CD4-positive, alpha-beta T cell (primary cell): Measurements from ENCODE around the gene NEK5. TPM values are rescaled to one million over a fixed set of nuclear protein-coding genes. Genes with fewer than 3 reads are reported as not detected.

Experiments
- ATAC-seq: fragments of 200-7000 bp; cut with Tn5 transposase; one replicate; pipeline ENCODE4 v1.10.0; 2022; ENCODE audit warnings: mild to moderate bottlenecking; ENCODE audit not compliant: poor library complexity
- CTCF ChIA-PET: fragments of 350-600 bp; sonication (Branson Sonifier 250); formaldehyde crosslinking; loops from one replicate; lab custom pipeline; 2021; ENCODE audit warnings: antibody characterized with exemption, inconsistent platforms; lab: Charles Lee
- POLR2A ChIA-PET: fragments of 350-600 bp; sonication (Branson Sonifier 250); formaldehyde crosslinking; loops from one replicate; lab custom pipeline; 2021; ENCODE audit warnings: antibody characterized with exemption, inconsistent platforms; lab: Charles Lee
- DNase-seq, 14 experiments: peaks; one replicate each; pipeline ENCODE4 v3.0.0-alpha.2; 2013 to 2020; ENCODE audit warnings: mixed read lengths in 2 of 14
- H3K27ac ChIP-seq, 2 donors: one replicate each; pipeline versions ENCODE4 v1.5.1 to v1.7.0; 2013; ENCODE audit warnings: low read length in 2 of 2, low read depth in 1 of 2, mild to moderate bottlenecking in 1 of 2
- H3K27me3 ChIP-seq, 2 experiments: 1 replicate in 1 of 2; 2 replicates in 1 of 2; pipeline versions ENCODE4 v1.6.1 to v1.7.0; 2013; ENCODE audit warnings: low read length in 2 of 2, control low read depth in 1 of 2, mild to moderate bottlenecking in 1 of 2, moderate library complexity in 1 of 2; ENCODE audit not compliant: insufficient read depth in 2 of 2, control insufficient read depth in 1 of 2
- H3K36me3 ChIP-seq: one replicate; pipeline ENCODE4 v1.6.1; 2013; ENCODE audit warnings: low read length, control low read depth; ENCODE audit not compliant: insufficient read depth
- H3K4me1 ChIP-seq: one replicate; pipeline ENCODE4 v1.6.1; 2013; ENCODE audit warnings: low read length, control low read depth; ENCODE audit not compliant: insufficient read depth
- H3K4me3 ChIP-seq: one replicate; pipeline ENCODE4 v1.5.1; 2013; ENCODE audit warnings: mild to moderate bottlenecking, low read length, moderate library complexity
- H3K9me3 ChIP-seq, 2 experiments: 1 replicate in 1 of 2; 2 replicates in 1 of 2; pipeline versions ENCODE4 v1.6.1 to v1.7.0; 2013; ENCODE audit warnings: low read length in 2 of 2, mild to moderate bottlenecking in 2 of 2, control low read depth in 1 of 2, moderate library complexity in 1 of 2; ENCODE audit not compliant: control insufficient read depth in 1 of 2, insufficient read depth in 1 of 2
- H3K27ac Mint-ChIP-seq: one replicate; pipeline ENCODE4 v1.8.0; 2020; ENCODE audit warnings: mixed read lengths
- H3K27me3 Mint-ChIP-seq: one replicate; pipeline ENCODE4 v1.8.0; 2021; ENCODE audit warnings: mixed read lengths
- H3K36me3 Mint-ChIP-seq: one replicate; pipeline ENCODE4 v1.8.0; 2021; ENCODE audit warnings: low read depth, mixed read lengths
- H3K4me1 Mint-ChIP-seq: one replicate; pipeline ENCODE4 v1.8.0; 2021; ENCODE audit warnings: low read depth, mixed read lengths
- H3K4me3 Mint-ChIP-seq: one replicate; pipeline ENCODE4 v1.8.0; 2020; ENCODE audit warnings: mild to moderate bottlenecking, mixed read lengths
- H3K9me3 Mint-ChIP-seq: one replicate; pipeline ENCODE4 v1.8.0; 2020; ENCODE audit warnings: mixed read lengths
- intact Hi-C, 2 experiments: fragments of 100-400 bp; cut with DNase I in 1 of 2; cut with micrococcal nuclease in 1 of 2; formaldehyde crosslinking; loops; one replicate each; pipeline versions ENCODE4 v1.15.1 to v1.9.0; 2023 to 2025; cut with DNase I, micrococcal nuclease
- total RNA-seq, 174 experiments: library from RNA in 2 of 174; stranded (reverse) in 2 of 174; gene quantifications; one replicate each; pipeline ENCODE4 v1.2.3 and lab custom pipeline; 2021 to 2026
- TF ChIP-seq, protein P1 (sequence below): fragments of 200-600 bp; IDR thresholded peaks from one replicate; pipeline ENCODE4 v1.8.0; 2022; ENCODE audit warnings: antibody characterized with exemption, mild to moderate bottlenecking

The NEK5 gene
- total RNA-seq, 2 experiments from 2014 or later, result 0.08 TPM; not detected in 1

DNA sequence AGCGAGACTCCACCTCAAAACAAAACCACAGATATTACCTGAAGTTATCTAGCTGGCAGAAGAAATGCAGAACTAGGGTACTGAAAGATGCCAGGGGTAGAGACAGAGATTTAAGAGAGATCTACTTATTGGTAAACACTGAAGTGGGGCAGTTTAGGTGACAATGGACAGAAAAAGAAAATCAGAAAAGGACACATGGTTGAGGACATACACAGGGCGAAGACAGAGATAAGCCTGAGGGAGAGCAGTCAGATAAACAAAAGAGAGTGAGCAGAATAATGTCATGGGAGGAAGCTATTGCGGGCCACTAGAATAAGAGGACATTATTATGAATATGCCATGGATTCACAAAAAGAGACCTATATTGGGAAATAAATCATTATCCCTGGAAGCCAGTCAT is 3.3 kb downstream of the NEK5 start:
- Histone ChIP-seq H3K4me1 (peaks cover 19% of the 10 kb centered on the region), H3K9me3 (no peaks in the 10 kb centered on the region), H3K36me3 (no peaks in the 10 kb centered on the region), H3K27me3 (peaks cover 3 to 9% of the 10 kb centered on the region in 2 experiments), H3K27ac (no peak overlapping the region), H3K4me3 (no peak overlapping the region)
- Mint-ChIP-seq H3K36me3 (no peaks in the 10 kb centered on the region), H3K4me3 (no peak overlapping the region), H3K4me1 (peaks cover 20% of the 10 kb centered on the region), H3K27ac (no peak overlapping the region), H3K27me3 (no peaks in the 10 kb centered on the region), H3K9me3 (no peaks in the 10 kb centered on the region)
- DNase-seq (no peak), ATAC-seq (no peak)
- ChIA-PET POLR2A (no interaction called here), CTCF (no interaction called here)
- TF ChIP-seq, protein P1, sequence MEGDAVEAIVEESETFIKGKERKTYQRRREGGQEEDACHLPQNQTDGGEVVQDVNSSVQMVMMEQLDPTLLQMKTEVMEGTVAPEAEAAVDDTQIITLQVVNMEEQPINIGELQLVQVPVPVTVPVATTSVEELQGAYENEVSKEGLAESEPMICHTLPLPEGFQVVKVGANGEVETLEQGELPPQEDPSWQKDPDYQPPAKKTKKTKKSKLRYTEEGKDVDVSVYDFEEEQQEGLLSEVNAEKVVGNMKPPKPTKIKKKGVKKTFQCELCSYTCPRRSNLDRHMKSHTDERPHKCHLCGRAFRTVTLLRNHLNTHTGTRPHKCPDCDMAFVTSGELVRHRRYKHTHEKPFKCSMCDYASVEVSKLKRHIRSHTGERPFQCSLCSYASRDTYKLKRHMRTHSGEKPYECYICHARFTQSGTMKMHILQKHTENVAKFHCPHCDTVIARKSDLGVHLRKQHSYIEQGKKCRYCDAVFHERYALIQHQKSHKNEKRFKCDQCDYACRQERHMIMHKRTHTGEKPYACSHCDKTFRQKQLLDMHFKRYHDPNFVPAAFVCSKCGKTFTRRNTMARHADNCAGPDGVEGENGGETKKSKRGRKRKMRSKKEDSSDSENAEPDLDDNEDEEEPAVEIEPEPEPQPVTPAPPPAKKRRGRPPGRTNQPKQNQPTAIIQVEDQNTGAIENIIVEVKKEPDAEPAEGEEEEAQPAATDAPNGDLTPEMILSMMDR, result no peak
- intact Hi-C loops, result loop anchor here (5.0 to 10.0 kb wide), 4 partner anchors 67 to 1001 kb away; no protein-coding TSS in a partner anchor

DNA sequence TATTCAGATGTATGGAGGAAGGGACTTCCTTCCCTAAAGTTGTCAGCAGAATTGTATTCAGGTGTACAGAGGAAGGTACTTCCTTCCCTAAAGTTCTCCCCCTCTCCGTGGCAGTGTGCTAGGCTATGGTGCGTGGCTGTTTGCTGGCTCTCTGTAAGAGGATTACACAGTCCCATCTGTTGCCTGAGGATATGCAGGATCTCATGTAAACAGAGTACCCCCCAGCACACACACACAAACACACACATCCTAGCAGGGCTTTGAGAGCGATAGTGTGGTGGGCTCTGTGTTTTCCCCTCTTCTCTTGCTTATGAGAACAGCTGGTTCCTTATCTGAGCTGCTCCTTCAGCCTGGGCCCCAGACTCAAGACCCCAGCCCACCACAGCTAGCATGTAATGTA is 10.3 kb downstream of the NEK5 start:
- Mint-ChIP-seq H3K36me3 (no peaks in the 10 kb centered on the region), H3K4me1 (no peaks in the 10 kb centered on the region), H3K9me3 (no peaks in the 10 kb centered on the region), H3K27me3 (peaks cover 9% of the 10 kb centered on the region), H3K27ac (no peak overlapping the region), H3K4me3 (no peak overlapping the region)
- intact Hi-C loops, result no loop called here
- Histone ChIP-seq H3K4me1 (no peaks in the 10 kb centered on the region), H3K9me3 (no peaks in the 10 kb centered on the region), H3K27me3 (peaks cover 0 to 8% of the 10 kb centered on the region in 2 experiments), H3K27ac (no peak overlapping the region), H3K36me3 (no peaks in the 10 kb centered on the region), H3K4me3 (no peak overlapping the region)
- DNase-seq, result no peak
- TF ChIP-seq, protein P1, result no peak
- ChIA-PET POLR2A (no interaction called here), CTCF (no interaction called here)
- no peak for ATAC-seq

DNA sequence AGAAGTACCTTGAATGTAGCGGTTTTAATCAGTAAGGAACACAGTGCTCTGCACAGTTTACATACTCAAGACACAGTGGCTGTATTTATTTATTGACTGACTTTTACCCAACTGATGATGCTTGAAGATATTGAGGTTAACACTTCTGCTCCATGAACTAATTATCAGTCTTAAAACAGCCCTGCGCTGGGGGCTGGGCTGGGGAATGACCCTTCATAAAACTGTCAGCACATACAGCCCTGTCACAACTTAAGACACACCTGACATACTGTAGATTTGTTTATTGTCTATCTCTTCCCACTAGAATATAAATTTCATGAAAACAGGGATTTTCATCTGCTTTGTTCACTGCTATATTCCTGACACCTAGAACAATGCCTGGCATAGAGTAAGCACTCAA is 10.8 kb downstream of the NEK5 start:
- TF ChIP-seq, protein P1, result no peak

More for the DNA sequence above, 10.8 kb downstream of the NEK5 start:
- POLR2A ChIA-PET, result no interaction called here
- peaks cover 0 to 8% of the 10 kb centered on the region in 2 experiments for H3K27me3 ChIP-seq
- no peak overlapping the region for H3K27ac ChIP-seq
- no peaks in the 10 kb centered on the region for H3K36me3 ChIP-seq
- intact Hi-C loops, result no loop called here
- H3K9me3 Mint-ChIP-seq, result no peaks in the 10 kb centered on the region
- no peaks in the 10 kb centered on the region for H3K36me3 Mint-ChIP-seq
- H3K27ac Mint-ChIP-seq, result no peak overlapping the region
- peaks cover 10% of the 10 kb centered on the region for H3K27me3 Mint-ChIP-seq
- no peak overlapping the region for H3K4me3 Mint-ChIP-seq
- no peaks in the 10 kb centered on the region for H3K9me3 ChIP-seq
- CTCF ChIA-PET, result no interaction called here
- H3K4me1 Mint-ChIP-seq, result no peaks in the 10 kb centered on the region
- DNase-seq, result no peak
- no peak overlapping the region for H3K4me3 ChIP-seq
- no peaks in the 10 kb centered on the region for H3K4me1 ChIP-seq
- ATAC-seq, result no peak
